Peyer's patch (tissue), 4 donors: Measurements from ENCODE around the gene DACT3. TPM values are rescaled to one million over a fixed set of nuclear protein-coding genes. Genes with fewer than 3 reads are reported as not detected.
A peak's percentile ranks its signal among the peaks of the same experiment; 100 is the strongest.

Experiments used
- DNase-seq, 3 donors: peaks; one replicate each; pipeline ENCODE4 v3.0.0-alpha.2; 2017 to 2019
- H3K27ac ChIP-seq, 4 donors: fragments of 200-600 bp; sonication (generic); one replicate each; pipeline ENCODE4 v1.5.1; 2016 to 2019
- H3K27me3 ChIP-seq, 2 donors: fragments of 200-600 bp; sonication (generic); one replicate each; pipeline ENCODE4 v1.5.1; 2019
- H3K36me3 ChIP-seq, 3 donors: fragments of 200-600 bp; sonication (generic); one replicate each; pipeline ENCODE4 v1.5.1; 2016 to 2019
- H3K4me1 ChIP-seq, 4 donors: fragments of 200-600 bp; sonication (generic); one replicate each; pipeline ENCODE4 v1.5.1; 2016 to 2019
- H3K4me3 ChIP-seq, 4 donors: fragments of 200-600 bp; sonication (generic); 1 replicate in 3 of 4; 2 replicates in 1 of 4; pipeline ENCODE4 v1.5.1; 2016 to 2019; ENCODE audit warnings: mild to moderate bottlenecking in 1 of 4
- H3K9me3 ChIP-seq, 4 donors: fragments of 200-600 bp; sonication (generic); one replicate each; pipeline ENCODE4 v1.5.1; 2016 to 2019; ENCODE audit warnings: mild to moderate bottlenecking in 1 of 4
- POLR2A ChIP-seq, 2 donors: fragments of 450-650 bp; IDR thresholded peaks; one replicate each; pipeline ENCODE4 v1.5.1; 2017; ENCODE audit warnings: antibody characterized with exemption in 2 of 2, mild to moderate bottlenecking in 2 of 2, moderate library complexity in 2 of 2
- total RNA-seq, 4 donors: library from RNA; depleted of rRNA; stranded (reverse); fragments of >200 nt; gene quantifications; one replicate each; pipeline ENCODE4 v1.1.0, GENCODE V29; 2016
- TF ChIP-seq, protein P1 (sequence below), 6 experiments: fragments of 450-650 bp in 4 of 6; fragments of 200-600 bp in 2 of 6; sonication (generic) in 1 of 6; IDR thresholded peaks; one replicate each; pipeline ENCODE4 v1.5.1; 2017 to 2019; ENCODE audit warnings: antibody characterized with exemption in 6 of 6, mild to moderate bottlenecking in 3 of 6, moderate library complexity in 1 of 6

The DACT3 gene
- total RNA-seq, 4 donors from 2014 or later: 0.53 to 2.3 (median 1.4) TPM

DNA sequence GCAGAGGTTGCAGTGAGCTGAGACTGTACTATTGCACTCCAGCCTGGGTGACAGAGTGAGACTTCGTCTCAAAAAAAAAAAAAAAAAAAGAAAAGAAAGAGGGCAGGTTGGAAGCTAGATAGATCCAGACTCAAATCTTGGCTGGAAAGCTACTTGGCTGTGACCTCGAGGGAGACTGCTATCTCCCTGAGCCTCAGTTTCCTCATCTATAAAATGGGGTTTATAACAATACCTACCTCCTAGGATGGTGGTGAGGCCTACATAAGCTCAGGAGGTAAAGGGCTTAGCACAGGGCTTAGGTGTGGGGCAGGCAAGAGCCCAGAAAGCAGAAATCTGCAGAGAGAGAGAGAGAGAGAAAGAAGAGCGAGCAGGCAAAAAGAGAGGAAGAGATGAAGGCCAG, 24.2 kb upstream of the DACT3 start:
- DNase-seq: no peak
- no peak overlapping the region for H3K4me3 ChIP-seq
- TF ChIP-seq POLR2A (IDR thresholded peaks at IDR 0.05): no peak
- TF ChIP-seq, protein P1, sequence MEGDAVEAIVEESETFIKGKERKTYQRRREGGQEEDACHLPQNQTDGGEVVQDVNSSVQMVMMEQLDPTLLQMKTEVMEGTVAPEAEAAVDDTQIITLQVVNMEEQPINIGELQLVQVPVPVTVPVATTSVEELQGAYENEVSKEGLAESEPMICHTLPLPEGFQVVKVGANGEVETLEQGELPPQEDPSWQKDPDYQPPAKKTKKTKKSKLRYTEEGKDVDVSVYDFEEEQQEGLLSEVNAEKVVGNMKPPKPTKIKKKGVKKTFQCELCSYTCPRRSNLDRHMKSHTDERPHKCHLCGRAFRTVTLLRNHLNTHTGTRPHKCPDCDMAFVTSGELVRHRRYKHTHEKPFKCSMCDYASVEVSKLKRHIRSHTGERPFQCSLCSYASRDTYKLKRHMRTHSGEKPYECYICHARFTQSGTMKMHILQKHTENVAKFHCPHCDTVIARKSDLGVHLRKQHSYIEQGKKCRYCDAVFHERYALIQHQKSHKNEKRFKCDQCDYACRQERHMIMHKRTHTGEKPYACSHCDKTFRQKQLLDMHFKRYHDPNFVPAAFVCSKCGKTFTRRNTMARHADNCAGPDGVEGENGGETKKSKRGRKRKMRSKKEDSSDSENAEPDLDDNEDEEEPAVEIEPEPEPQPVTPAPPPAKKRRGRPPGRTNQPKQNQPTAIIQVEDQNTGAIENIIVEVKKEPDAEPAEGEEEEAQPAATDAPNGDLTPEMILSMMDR (IDR thresholded peaks at IDR 0.05): no peak
- no peak overlapping the region for H3K27ac ChIP-seq
- H3K9me3 ChIP-seq: no peaks in the 10 kb centered on the region
- H3K36me3 ChIP-seq: peaks cover 0 to 99% (median 0%) of the 10 kb centered on the region in 3 donors
- H3K4me1 ChIP-seq: no peaks in the 10 kb centered on the region
- H3K27me3 ChIP-seq: no peaks in the 10 kb centered on the region

DNA sequence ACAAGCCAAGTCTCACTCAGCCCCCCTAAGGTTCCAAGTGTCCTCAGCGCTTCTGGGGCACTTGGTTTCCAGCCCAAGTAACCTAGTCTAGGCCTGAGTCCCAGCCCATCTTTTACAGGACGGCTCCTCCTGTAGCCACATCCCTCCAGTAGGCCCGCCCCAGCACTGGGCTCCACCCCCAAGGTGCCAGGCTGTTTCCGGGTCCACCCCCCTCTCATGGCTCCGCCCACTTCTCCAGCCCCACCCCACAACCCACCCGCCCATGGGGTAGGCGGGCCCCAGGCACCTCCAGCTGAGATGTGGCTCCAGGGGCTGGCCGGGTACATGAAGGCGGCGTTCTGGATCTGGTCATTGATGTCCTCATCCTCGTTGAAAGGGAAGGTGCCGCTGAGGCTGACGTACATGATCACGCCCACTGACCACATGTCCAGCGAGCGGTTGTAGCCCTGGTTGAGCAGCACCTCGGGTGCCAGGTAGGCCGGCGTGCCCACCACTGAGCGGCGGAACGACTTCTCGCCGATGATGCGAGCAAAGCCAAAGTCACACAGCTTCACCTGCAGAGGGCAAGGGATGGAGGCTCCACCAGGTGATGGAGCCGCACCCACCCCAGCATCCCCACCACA, 17.2 kb upstream of the DACT3 start:
- peaks cover 0 to 86% (median 0%) of the 10 kb centered on the region in 3 donors for H3K36me3 ChIP-seq
- no peaks in the 10 kb centered on the region for H3K9me3 ChIP-seq
- no peaks in the 10 kb centered on the region for H3K27me3 ChIP-seq
- TF ChIP-seq POLR2A (IDR thresholded peaks at IDR 0.05): no peak
- TF ChIP-seq, protein P1 (IDR thresholded peaks at IDR 0.05): no peak
- DNase-seq: peak in 1 of 3 donors; percentile 35
- H3K27ac ChIP-seq: no peak overlapping the region
- H3K4me3 ChIP-seq: no peak overlapping the region
- no peaks in the 10 kb centered on the region for H3K4me1 ChIP-seq

DNA sequence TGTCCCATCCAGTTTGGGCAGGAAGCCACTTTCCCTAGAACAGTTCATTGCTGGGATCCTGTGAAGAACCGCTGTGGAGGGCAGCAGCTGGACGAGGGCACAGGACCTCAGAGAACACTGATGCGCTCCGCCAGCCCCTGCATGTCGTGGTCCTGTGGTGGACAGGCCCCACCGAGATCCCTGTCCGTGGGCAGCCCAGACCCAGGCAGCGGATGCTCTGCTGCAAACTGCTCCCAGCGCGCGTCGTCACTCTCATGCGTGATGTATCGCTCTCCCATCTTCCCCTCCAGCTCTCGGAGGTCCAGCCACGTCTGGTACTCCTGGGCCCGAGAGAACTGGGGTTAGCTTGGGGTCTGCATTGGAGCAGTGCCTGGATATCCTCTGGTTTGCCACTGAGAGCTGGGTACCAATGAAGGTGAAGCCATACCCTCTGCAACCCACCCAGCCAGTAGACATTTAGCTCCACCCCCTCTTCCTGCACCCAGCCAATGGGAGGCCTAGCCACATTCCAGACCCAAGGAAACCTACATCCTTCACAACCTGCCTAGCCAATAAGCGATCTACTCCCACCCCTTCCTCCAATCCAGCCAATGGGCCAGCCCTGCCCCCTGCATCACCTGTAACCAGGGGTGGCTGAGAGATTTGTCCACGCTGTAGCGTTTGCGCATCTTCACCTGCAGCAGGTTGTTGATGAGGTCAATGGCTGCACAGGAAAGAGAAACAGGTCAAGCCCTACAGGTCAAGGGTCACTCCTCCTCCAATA, 13.6 kb upstream of the DACT3 start:
- no peak overlapping the region for H3K27ac ChIP-seq
- no peak for DNase-seq
- TF ChIP-seq, protein P1 (IDR thresholded peaks at IDR 0.05): no peak
- TF ChIP-seq POLR2A (IDR thresholded peaks at IDR 0.05): no peak
- H3K36me3 ChIP-seq: peaks cover 0 to 56% (median 0%) of the 10 kb centered on the region in 3 donors
- H3K27me3 ChIP-seq: no peaks in the 10 kb centered on the region
- no peaks in the 10 kb centered on the region for H3K4me1 ChIP-seq
- no peak overlapping the region for H3K4me3 ChIP-seq
- no peaks in the 10 kb centered on the region for H3K9me3 ChIP-seq

DNA sequence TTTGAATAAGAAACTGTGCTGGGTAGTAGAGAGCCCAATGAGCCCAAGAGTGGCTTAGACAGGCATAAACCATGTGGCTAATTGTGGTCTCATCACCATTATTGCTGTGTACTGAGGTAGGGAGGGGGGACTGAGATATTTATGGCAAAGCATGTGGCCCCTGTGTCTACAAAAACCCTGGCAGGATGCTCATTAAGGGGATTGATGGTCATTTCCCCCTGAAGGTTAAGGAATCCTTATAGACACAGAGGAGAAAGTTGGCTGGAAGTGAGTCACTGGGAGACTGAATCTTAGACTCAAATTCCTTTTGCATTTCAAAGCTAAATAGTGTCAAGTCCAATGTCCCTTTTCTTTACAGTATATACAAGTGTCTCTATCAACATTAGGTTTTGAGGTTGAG, 9.8 kb upstream of the DACT3 start:
- Histone ChIP-seq H3K27me3 (no peaks in the 10 kb centered on the region), H3K9me3 (no peaks in the 10 kb centered on the region), H3K27ac (no peak overlapping the region), H3K4me1 (no peaks in the 10 kb centered on the region), H3K4me3 (no peak overlapping the region), H3K36me3 (peaks cover 0 to 25% (median 0%) of the 10 kb centered on the region in 3 donors)
- DNase-seq: no peak
- no peak for TF ChIP-seq POLR2A (IDR thresholded peaks at IDR 0.05)
- TF ChIP-seq, protein P1 (IDR thresholded peaks at IDR 0.05): no peak

DNA sequence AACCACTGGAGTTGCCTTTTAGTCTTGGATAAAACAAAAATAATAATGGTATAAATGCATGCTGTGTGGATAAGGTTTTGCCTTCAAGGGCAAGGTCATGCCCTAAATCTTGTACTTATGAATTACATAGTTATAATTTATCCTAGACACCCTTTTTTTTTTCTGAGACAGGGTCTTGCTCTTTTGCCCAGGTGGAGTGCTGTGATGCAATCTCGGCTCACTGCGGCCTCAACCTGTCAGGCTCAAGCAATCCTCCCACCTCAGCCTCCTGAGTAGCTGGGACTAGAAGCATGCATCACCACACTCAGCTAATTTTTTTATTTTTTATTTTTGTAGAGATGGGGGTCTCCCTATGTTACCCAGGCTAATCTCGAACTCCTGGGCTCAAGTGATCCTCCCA, 7.7 kb upstream of the DACT3 start:
- no peak for DNase-seq
- TF ChIP-seq, protein P1 (IDR thresholded peaks at IDR 0.05): no peak
- no peak for TF ChIP-seq POLR2A (IDR thresholded peaks at IDR 0.05)

More for the DNA sequence above, 7.7 kb upstream of the DACT3 start:
- Histone ChIP-seq H3K9me3 (no peaks in the 10 kb centered on the region), H3K36me3 (peaks cover 0 to 8% (median 0%) of the 10 kb centered on the region in 3 donors), H3K4me3 (no peak overlapping the region), H3K4me1 (no peaks in the 10 kb centered on the region), H3K27ac (no peak overlapping the region), H3K27me3 (no peaks in the 10 kb centered on the region)
